Glutamatergic neuron (in vitro differentiated cells): ENCODE measurements around the gene SHLD1. TPM values are rescaled to one million over a fixed set of nuclear protein-coding genes. Genes with fewer than 3 reads are reported as not detected.

Experiments used
- DNase-seq: peaks from one replicate; pipeline ENCODE4 v3.0.0; 2022
- H3K27ac Mint-ChIP-seq: one replicate; pipeline ENCODE4 v1.8.0; 2020; ENCODE audit warnings: mild to moderate bottlenecking, mixed read lengths, inconsistent platforms; ENCODE audit not compliant: unreplicated experiment
- H3K27me3 Mint-ChIP-seq: one replicate; pipeline ENCODE4 v1.8.0; 2020; ENCODE audit warnings: mild to moderate bottlenecking, moderate library complexity, mixed read lengths, inconsistent platforms; ENCODE audit not compliant: unreplicated experiment
- H3K36me3 Mint-ChIP-seq: one replicate; pipeline ENCODE4 v1.8.0; 2020; ENCODE audit warnings: mild to moderate bottlenecking, mixed read lengths, inconsistent platforms; ENCODE audit not compliant: unreplicated experiment
- H3K4me1 Mint-ChIP-seq: one replicate; pipeline ENCODE4 v1.8.0; 2020; ENCODE audit warnings: mild to moderate bottlenecking, low read depth, mixed read lengths, inconsistent platforms; ENCODE audit not compliant: unreplicated experiment
- H3K4me3 Mint-ChIP-seq: one replicate; pipeline ENCODE4 v1.8.0; 2020; ENCODE audit warnings: mild to moderate bottlenecking, mixed read lengths, inconsistent platforms; ENCODE audit not compliant: unreplicated experiment
- H3K9me3 Mint-ChIP-seq: one replicate; pipeline ENCODE4 v1.8.0; 2020; ENCODE audit warnings: mild to moderate bottlenecking, moderate library complexity, mixed read lengths, inconsistent platforms; ENCODE audit not compliant: unreplicated experiment
- total RNA-seq: library from RNA; stranded (reverse); fragmentation: NEBNext Ultra II Directional; extraction: Animal tissue kit (Norgen Biotek cat#: 25700); gene quantifications from one replicate; pipeline ENCODE4 v1.2.1, GENCODE V29; 2021; ENCODE audit not compliant: unreplicated experiment
- TF ChIP-seq, protein P1 (sequence below): fragments of 200-600 bp; sonication (generic); IDR thresholded peaks from one replicate; pipeline ENCODE4 v1.5.0; 2021; ENCODE audit not compliant: partially characterized antibody, unreplicated experiment

Gene SHLD1
- total RNA-seq, 1 donor from 2014 or later = 4.0 TPM

DNA sequence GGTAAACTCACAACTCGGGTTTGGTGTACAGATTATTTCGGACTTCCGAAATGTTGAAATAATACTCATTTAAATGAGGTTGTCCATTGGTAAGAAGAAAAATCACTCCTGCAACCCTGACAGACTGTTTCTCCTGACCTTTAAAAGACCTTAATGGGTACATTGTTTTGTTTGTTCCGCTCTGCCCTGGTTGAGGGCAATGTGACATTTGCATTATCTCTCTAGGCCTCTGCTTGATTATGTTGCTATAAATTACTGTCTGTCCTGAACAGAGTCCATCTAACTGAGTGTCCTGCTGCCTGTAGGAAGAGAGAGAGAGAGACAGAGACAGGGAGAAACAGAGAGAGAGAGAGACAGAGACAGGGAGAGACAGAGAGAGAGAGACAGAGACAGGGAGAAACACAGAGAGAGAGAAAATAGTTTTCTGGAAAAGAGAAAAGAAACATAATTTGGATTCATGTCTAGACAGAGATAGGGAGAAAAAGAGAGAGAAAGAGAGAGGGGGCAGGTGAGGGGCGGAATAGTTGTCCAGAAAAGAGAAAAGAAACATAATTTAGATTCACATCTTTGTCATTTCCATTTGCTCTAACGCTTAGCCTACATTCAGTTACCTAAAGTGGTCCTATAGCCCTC, 83.2 kb downstream of the SHLD1 start:
- TF ChIP-seq, protein P1, sequence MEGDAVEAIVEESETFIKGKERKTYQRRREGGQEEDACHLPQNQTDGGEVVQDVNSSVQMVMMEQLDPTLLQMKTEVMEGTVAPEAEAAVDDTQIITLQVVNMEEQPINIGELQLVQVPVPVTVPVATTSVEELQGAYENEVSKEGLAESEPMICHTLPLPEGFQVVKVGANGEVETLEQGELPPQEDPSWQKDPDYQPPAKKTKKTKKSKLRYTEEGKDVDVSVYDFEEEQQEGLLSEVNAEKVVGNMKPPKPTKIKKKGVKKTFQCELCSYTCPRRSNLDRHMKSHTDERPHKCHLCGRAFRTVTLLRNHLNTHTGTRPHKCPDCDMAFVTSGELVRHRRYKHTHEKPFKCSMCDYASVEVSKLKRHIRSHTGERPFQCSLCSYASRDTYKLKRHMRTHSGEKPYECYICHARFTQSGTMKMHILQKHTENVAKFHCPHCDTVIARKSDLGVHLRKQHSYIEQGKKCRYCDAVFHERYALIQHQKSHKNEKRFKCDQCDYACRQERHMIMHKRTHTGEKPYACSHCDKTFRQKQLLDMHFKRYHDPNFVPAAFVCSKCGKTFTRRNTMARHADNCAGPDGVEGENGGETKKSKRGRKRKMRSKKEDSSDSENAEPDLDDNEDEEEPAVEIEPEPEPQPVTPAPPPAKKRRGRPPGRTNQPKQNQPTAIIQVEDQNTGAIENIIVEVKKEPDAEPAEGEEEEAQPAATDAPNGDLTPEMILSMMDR = no peak

DNA sequence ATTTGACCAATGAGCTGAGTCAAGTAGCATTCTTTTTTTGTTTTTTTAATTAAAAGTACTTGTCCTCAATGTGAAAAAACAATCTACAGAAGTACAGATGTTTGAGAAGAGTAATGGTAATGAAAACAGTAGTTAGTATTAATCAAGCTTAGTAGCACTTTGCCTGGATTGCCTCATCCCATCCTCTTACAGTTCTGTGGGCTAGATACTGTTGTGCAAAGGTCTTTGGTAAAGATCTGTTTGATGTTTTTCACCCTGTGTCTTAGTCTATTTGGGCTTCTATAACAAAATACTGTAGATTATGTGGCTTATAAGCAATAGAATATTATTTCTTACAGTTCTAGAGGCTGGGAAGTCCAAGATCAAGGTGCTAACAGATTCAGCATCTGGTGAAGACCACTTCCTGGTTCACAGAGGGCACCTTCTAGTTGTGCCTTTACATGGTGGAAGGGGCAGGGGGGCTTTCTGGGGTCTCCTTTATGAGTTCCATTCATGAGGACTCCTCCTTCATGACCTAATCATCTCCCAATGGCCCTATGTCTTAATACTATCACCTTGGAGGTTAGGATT, 84.3 kb downstream of the SHLD1 start:
- no peak overlapping the region for H3K4me3 Mint-ChIP-seq
- no peaks in the 10 kb centered on the region for H3K27me3 Mint-ChIP-seq
- H3K36me3 Mint-ChIP-seq = no peaks in the 10 kb centered on the region
- DNase-seq = no peak
- H3K4me1 Mint-ChIP-seq = no peaks in the 10 kb centered on the region
- TF ChIP-seq, protein P1 = no peak
- H3K27ac Mint-ChIP-seq = no peak overlapping the region
- peaks cover 3% of the 10 kb centered on the region for H3K9me3 Mint-ChIP-seq

More for the DNA sequence above, 83.2 kb downstream of the SHLD1 start:
- no peak overlapping the region for H3K4me3 Mint-ChIP-seq
- no peaks in the 10 kb centered on the region for H3K4me1 Mint-ChIP-seq
- peaks cover 3% of the 10 kb centered on the region for H3K9me3 Mint-ChIP-seq
- H3K27me3 Mint-ChIP-seq = no peaks in the 10 kb centered on the region
- H3K36me3 Mint-ChIP-seq = no peaks in the 10 kb centered on the region
- DNase-seq = no peak
- H3K27ac Mint-ChIP-seq = no peak overlapping the region

- Mint-ChIP-seq H3K9me3 (peaks cover 3% of the 10 kb centered on the region), H3K4me3 (no peak overlapping the region), H3K27ac (no peak overlapping the region), H3K36me3 (no peaks in the 10 kb centered on the region), H3K27me3 (no peaks in the 10 kb centered on the region), H3K4me1 (no peaks in the 10 kb centered on the region)
- TF ChIP-seq, protein P1 = no peak
- DNase-seq = no peak
These were observed 85.2 kb downstream of the SHLD1 start for GRCh38 chr20:5835321-5835821.

DNA sequence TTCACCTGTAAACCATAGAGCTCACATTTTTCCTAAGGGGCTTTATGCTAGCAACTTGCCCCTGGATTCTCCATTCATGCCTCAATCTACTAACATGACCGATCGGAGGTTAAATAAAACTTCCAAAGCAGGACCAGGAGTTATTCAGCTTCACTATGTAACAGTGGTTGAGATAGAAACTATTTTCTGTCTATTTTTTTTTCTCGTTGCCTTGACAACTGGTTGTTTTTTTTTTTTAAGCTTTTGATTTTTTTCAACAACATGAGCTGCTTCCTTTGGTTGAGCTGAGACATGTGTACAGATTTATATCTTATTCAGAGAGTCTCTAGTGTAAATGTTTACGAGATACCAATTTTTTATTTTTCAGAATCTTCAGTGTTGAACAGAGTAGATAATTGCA, 85.7 kb downstream of the SHLD1 start:
- H3K9me3 Mint-ChIP-seq = peaks cover 3% of the 10 kb centered on the region
- no peak overlapping the region for H3K27ac Mint-ChIP-seq
- H3K4me1 Mint-ChIP-seq = no peaks in the 10 kb centered on the region
- no peak for DNase-seq
- no peak overlapping the region for H3K4me3 Mint-ChIP-seq
- H3K27me3 Mint-ChIP-seq = no peaks in the 10 kb centered on the region
- TF ChIP-seq, protein P1 = no peak
- no peaks in the 10 kb centered on the region for H3K36me3 Mint-ChIP-seq

DNA sequence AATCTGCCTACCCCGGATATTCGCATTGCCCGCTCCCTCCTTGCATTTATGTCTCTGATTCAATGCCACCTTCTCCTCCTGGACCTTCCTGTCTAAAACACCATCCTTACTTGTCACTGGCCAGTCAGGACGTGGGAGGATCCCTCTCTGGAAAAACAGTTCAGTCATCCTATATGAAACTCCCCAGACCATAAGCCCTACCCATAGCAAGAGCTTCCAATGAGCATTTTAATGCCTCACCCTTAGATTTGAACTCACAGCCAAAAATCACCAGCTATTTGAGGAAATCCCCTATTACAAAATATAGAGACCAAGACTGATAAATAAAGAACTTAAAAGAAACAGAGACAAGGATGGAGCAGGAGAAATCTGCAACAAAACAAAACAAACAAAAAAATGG, 86.4 kb downstream of the SHLD1 start:
- Mint-ChIP-seq H3K9me3 (peaks cover 3% of the 10 kb centered on the region), H3K4me3 (no peak overlapping the region), H3K36me3 (no peaks in the 10 kb centered on the region), H3K27ac (no peak overlapping the region), H3K4me1 (no peaks in the 10 kb centered on the region), H3K27me3 (no peaks in the 10 kb centered on the region)
- DNase-seq = no peak
- TF ChIP-seq, protein P1 = no peak
